PC-9 (cell line): ENCODE results near the gene OSBPL6. TPM values are rescaled to one million over a fixed set of nuclear protein-coding genes. Genes with fewer than 3 reads are reported as not detected.

Source experiments
- BruUV-seq: library from RNA; stranded (reverse); fragments of 400-500 nt; replicated peaks from 2 replicates; lab custom pipeline; 2021; lab: Mats Ljungman, UMichigan
- CTCF ChIA-PET: fragments of 300-600 bp; sonication (Branson Sonifier 250); formaldehyde crosslinking; loops from one replicate; lab custom pipeline; 2022; ENCODE audit warnings: antibody characterized with exemption; lab: Charles Lee
- POLR2A ChIA-PET: fragments of 300-600 bp; sonication (Branson Sonifier 250); formaldehyde crosslinking; loops from one replicate; lab custom pipeline; 2022; ENCODE audit warnings: antibody characterized with exemption; ENCODE audit not compliant: unreplicated experiment; lab: Charles Lee
- DNase-seq, 2 experiments: peaks; one replicate each; pipeline versions ENCODE4 v3.0.0 to v3.0.0-alpha.2; 2015 to 2022; ENCODE audit warnings: mixed read lengths in 1 of 2
- H2AFZ ChIP-seq: fragments of 200-600 bp; sonication (generic); 2 replicates; pipeline ENCODE4 v1.8.1; 2017; ENCODE audit warnings: antibody characterized with exemption
- H3F3A ChIP-seq: fragments of 200-600 bp; sonication (generic); 2 replicates; pipeline ENCODE4 v1.8.1; 2017; ENCODE audit warnings: antibody characterized with exemption, mild to moderate bottlenecking, low read depth; ENCODE audit not compliant: insufficient read depth
- H3K27ac ChIP-seq: fragments of 200-600 bp; sonication (generic); 2 replicates; pipeline ENCODE4 v1.6.1; 2016; ENCODE audit warnings: mixed run types
- H3K27me3 ChIP-seq: fragments of 200-600 bp; sonication (generic); 2 replicates; pipeline ENCODE4 v1.6.1; 2016; ENCODE audit warnings: low read depth, mixed run types; ENCODE audit not compliant: insufficient read depth
- H3K36me3 ChIP-seq: fragments of 200-600 bp; sonication (generic); 2 replicates; pipeline ENCODE4 v1.6.1; 2016; ENCODE audit warnings: low read depth, mixed run types
- H3K4me1 ChIP-seq: fragments of 200-600 bp; sonication (generic); replicated peaks from 2 replicates; pipeline ENCODE4 v1.6.1; 2016; ENCODE audit warnings: mixed run types; ENCODE audit not compliant: insufficient read depth
- H3K4me2 ChIP-seq: fragments of 200-600 bp; sonication (generic); 2 replicates; pipeline ENCODE4 v1.6.1; 2017; ENCODE audit warnings: mixed run types
- H3K4me3 ChIP-seq: fragments of 200-600 bp; sonication (generic); 2 replicates; pipeline ENCODE4 v1.6.1; 2016; ENCODE audit warnings: mixed run types
- H3K79me2 ChIP-seq: fragments of 200-600 bp; sonication (generic); 2 replicates; pipeline ENCODE4 v1.6.1; 2017; ENCODE audit warnings: low read depth, mixed run types
- H3K9me2 ChIP-seq: fragments of 200-600 bp; sonication (generic); 2 replicates; pipeline ENCODE4 v1.8.1; 2017; ENCODE audit warnings: mild to moderate bottlenecking; ENCODE audit not compliant: insufficient read depth
- H3K9me3 ChIP-seq: fragments of 200-600 bp; sonication (generic); 2 replicates; pipeline ENCODE4 v1.8.1; 2016; ENCODE audit warnings: low read depth; ENCODE audit not compliant: insufficient read depth
- H4K20me1 ChIP-seq: fragments of 200-600 bp; sonication (generic); 2 replicates; pipeline ENCODE4 v1.8.1; 2017; ENCODE audit not compliant: insufficient read depth
- EZH2 ChIP-seq: fragments of 200-600 bp; sonication (generic); IDR thresholded peaks from 2 replicates; pipeline ENCODE4 v1.8.0; 2017; ENCODE audit warnings: antibody characterized with exemption, low read depth
- intact Hi-C: fragments of 100-400 bp; cut with micrococcal nuclease; formaldehyde crosslinking; loops from one replicate; pipeline ENCODE4 v1.10.0; 2022; ENCODE audit not compliant: unreplicated experiment
- total RNA-seq: library from RNA; stranded (reverse); gene quantifications from 2 replicates; pipeline ENCODE4 v1.2.3, GENCODE V29; 2021
- TF ChIP-seq, protein P1 (sequence below): fragments of 200-600 bp; sonication (generic); conservative IDR thresholded peaks from 2 replicates; pipeline ENCODE4 v1.6.1; 2017; ENCODE audit warnings: mixed run types, antibody characterized with exemption, mild to moderate bottlenecking, moderate library complexity

The OSBPL6 gene
- total RNA-seq, 1 experiment from 2014 or later, result 2.6 TPM

DNA sequence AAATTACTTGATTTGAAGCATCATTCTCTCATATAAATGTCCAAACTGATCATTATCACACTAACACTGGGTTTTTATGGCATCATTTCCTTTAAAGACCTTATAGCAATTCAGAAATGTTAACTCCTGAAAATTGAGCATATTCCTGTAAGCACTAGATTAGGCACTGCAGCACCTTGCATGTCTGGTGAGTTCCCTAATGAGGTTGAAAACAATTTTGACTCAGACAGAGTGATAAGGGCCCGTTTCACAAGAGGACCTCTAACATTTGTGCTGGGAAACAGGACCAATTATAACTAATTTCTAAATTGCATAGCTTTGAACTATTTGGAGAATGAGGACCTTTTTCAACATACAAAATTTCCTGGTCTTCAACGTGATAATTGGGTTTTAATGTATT is 69.9 kb downstream of the OSBPL6 start:
- ChIA-PET POLR2A (interaction anchor here (0.6 to 0.7 kb wide), 2 partner anchors 55 to 216 kb away, joined by 5 to 6 read pairs; no protein-coding TSS in a partner anchor), CTCF (no interaction called here)
- no peaks in the 10 kb centered on the region for H3K9me3 ChIP-seq
- H3K36me3 ChIP-seq, result no peaks in the 10 kb centered on the region
- DNase-seq, result no peak
- H3K4me2 ChIP-seq, result no peak overlapping the region
- no peaks in the 10 kb centered on the region for H4K20me1 ChIP-seq
- no peak for TF ChIP-seq EZH2
- TF ChIP-seq, protein P1, sequence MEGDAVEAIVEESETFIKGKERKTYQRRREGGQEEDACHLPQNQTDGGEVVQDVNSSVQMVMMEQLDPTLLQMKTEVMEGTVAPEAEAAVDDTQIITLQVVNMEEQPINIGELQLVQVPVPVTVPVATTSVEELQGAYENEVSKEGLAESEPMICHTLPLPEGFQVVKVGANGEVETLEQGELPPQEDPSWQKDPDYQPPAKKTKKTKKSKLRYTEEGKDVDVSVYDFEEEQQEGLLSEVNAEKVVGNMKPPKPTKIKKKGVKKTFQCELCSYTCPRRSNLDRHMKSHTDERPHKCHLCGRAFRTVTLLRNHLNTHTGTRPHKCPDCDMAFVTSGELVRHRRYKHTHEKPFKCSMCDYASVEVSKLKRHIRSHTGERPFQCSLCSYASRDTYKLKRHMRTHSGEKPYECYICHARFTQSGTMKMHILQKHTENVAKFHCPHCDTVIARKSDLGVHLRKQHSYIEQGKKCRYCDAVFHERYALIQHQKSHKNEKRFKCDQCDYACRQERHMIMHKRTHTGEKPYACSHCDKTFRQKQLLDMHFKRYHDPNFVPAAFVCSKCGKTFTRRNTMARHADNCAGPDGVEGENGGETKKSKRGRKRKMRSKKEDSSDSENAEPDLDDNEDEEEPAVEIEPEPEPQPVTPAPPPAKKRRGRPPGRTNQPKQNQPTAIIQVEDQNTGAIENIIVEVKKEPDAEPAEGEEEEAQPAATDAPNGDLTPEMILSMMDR, result no peak
- no peaks in the 10 kb centered on the region for H3K9me2 ChIP-seq
- no peaks in the 10 kb centered on the region for H3K27me3 ChIP-seq
- H3F3A ChIP-seq, result no peaks in the 10 kb centered on the region
- H3K27ac ChIP-seq, result no peak overlapping the region
- H3K4me1 ChIP-seq, result no peaks in the 10 kb centered on the region
- no peak overlapping the region for H3K4me3 ChIP-seq
- H2AFZ ChIP-seq, result no peak overlapping the region
- H3K79me2 ChIP-seq, result no peaks in the 10 kb centered on the region
- BruUV-seq, result no TSS peak
- intact Hi-C loops, result no loop called here

DNA sequence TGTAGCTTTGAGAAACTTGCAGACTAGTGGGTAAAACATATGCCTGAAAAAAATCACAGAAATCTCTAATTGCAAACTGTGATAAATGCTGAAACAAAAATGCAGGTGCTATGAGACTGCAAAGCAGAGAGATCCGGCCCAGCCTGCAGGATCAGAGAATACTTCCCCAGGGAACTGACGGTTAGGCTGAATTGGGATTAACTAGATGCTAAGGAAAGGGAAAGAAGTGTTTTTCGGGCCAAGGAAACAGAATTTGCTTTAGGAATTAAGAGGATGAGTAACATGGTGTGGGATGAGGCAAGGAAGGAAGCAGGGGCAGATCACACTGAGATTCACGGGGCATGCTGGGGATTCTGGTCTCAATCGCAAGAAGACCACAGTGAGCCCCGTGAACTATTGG is 71.5 kb downstream of the OSBPL6 start:
- TF ChIP-seq, protein P1, result no peak
- TF ChIP-seq EZH2, result no peak
- no peak overlapping the region for H3K4me2 ChIP-seq
- H3K4me1 ChIP-seq, result no peaks in the 10 kb centered on the region
- H2AFZ ChIP-seq, result no peak overlapping the region
- intact Hi-C loops, result no loop called here
- H4K20me1 ChIP-seq, result no peaks in the 10 kb centered on the region
- no TSS peak for BruUV-seq
- H3K79me2 ChIP-seq, result no peaks in the 10 kb centered on the region
- no peak for DNase-seq
- H3K9me3 ChIP-seq, result no peaks in the 10 kb centered on the region
- H3K36me3 ChIP-seq, result no peaks in the 10 kb centered on the region
- H3K9me2 ChIP-seq, result no peaks in the 10 kb centered on the region
- no peak overlapping the region for H3K4me3 ChIP-seq
- CTCF ChIA-PET, result no interaction called here
- H3K27me3 ChIP-seq, result no peaks in the 10 kb centered on the region
- POLR2A ChIA-PET, result interaction anchor here (0.7 kb wide), 1 partner anchor 53 kb away, joined by 4 read pairs; no protein-coding TSS in a partner anchor
- H3F3A ChIP-seq, result no peaks in the 10 kb centered on the region
- H3K27ac ChIP-seq, result no peak overlapping the region

DNA sequence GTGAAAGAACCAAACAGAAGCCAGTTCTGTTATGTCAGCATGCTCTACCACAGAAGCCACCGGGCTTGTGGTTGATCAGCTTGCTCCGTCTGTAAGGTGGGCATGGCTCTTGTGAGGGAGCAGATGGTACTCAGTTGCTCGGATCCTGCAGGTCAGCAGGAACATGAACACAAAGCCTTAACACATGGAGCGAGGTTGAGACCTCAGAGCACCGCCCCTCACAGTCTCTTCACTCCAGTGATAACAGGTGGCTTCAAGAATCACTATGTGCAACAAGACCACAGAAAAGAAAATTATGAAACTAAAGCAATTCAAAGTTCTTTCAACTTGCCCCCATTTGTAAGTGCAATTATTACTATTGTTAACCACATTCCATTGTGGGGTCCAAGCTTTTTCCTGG is 72.1 kb downstream of the OSBPL6 start:
- H2AFZ ChIP-seq, result no peak overlapping the region
- POLR2A ChIA-PET, result interaction anchor here (0.7 kb wide), 1 partner anchor 54 kb away, joined by 4 read pairs; no protein-coding TSS in a partner anchor
- BruUV-seq, result no TSS peak

DNA sequence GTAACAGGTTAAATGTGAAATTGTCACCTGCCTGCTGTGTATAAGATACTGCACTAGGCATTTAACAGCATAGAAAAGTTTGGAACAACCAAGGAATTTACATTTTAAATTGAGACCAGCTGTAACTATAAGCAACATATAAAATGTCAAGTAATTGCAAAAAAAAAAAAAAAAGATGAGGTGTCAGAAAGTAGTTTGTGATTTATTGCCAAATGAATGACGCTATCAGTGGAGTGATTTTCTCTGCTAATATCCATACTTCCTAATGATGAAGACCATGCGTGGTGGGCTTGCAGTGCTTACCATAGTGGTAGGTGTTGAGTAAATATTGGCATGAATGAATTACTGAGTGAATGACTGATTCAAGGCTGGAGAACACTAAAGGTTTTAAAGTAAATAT is 73.3 kb downstream of the OSBPL6 start:
- no peak for DNase-seq
- ChIA-PET CTCF (no interaction called here), POLR2A (no interaction called here)
- TF ChIP-seq, protein P1, result no peak
- TF ChIP-seq EZH2, result no peak
- Histone ChIP-seq H3K79me2 (no peaks in the 10 kb centered on the region), H3K4me3 (no peak overlapping the region), H3F3A (no peaks in the 10 kb centered on the region), H4K20me1 (no peaks in the 10 kb centered on the region), H3K27ac (no peak overlapping the region), H3K9me2 (no peaks in the 10 kb centered on the region), H2AFZ (no peak overlapping the region), H3K9me3 (no peaks in the 10 kb centered on the region), H3K27me3 (no peaks in the 10 kb centered on the region), H3K4me1 (no peaks in the 10 kb centered on the region), H3K4me2 (no peak overlapping the region), H3K36me3 (no peaks in the 10 kb centered on the region)
- intact Hi-C loops, result no loop called here
- BruUV-seq, result no TSS peak

More for the DNA sequence above, 72.1 kb downstream of the OSBPL6 start:
- Histone ChIP-seq H3K9me3 (no peaks in the 10 kb centered on the region), H3F3A (no peaks in the 10 kb centered on the region), H3K9me2 (no peaks in the 10 kb centered on the region), H3K4me1 (no peaks in the 10 kb centered on the region), H3K36me3 (no peaks in the 10 kb centered on the region), H4K20me1 (no peaks in the 10 kb centered on the region), H3K27me3 (no peaks in the 10 kb centered on the region), H3K4me2 (no peak overlapping the region), H3K79me2 (no peaks in the 10 kb centered on the region), H3K27ac (no peak overlapping the region), H3K4me3 (no peak overlapping the region)
- TF ChIP-seq EZH2, result no peak
- CTCF ChIA-PET, result no interaction called here
- intact Hi-C loops, result no loop called here
- DNase-seq, result no peak
